Endothelial cell of umbilical vein (primary cell): Measurements from ENCODE around the gene WNT6. TPM values are rescaled to one million over a fixed set of nuclear protein-coding genes. Genes with fewer than 3 reads are reported as not detected.

Experiments
- BruUV-seq: library from RNA; stranded (reverse); fragments of 400-500 nt; replicated peaks from 2 replicates; lab custom pipeline; 2021; lab: Mats Ljungman, UMichigan
- CTCF ChIA-PET: fragments of 300-600, 350-600 bp; sonication (Branson Sonifier 250); formaldehyde crosslinking; loops from one replicate; lab custom pipeline; 2021; ENCODE audit warnings: antibody characterized with exemption, inconsistent platforms; lab: Charles Lee
- POLR2A ChIA-PET: fragments of 300-600, 350-600 bp; sonication (Branson Sonifier 250); formaldehyde crosslinking; loops from one replicate; lab custom pipeline; 2021; ENCODE audit warnings: antibody characterized with exemption, inconsistent platforms; lab: Charles Lee
- DNase-seq: peaks from one replicate; pipeline ENCODE4 v3.0.0-alpha.2; 2011; ENCODE audit warnings: low read depth, low spot score
- FAIRE-seq: peaks from 2 replicates; lab custom pipeline; 2011; peaks lifted over from hg19 to GRCh38; lab: Jason Lieb, UNC
- H2AFZ ChIP-seq: 2 replicates; pipeline ENCODE4 v1.6.0; 2012; ENCODE audit warnings: low read depth, low read length, control low read depth, inconsistent platforms
- H3K27ac ChIP-seq: 2 replicates; pipeline ENCODE4 v1.5.1; 2011; ENCODE audit warnings: low read depth, mild to moderate bottlenecking, control low read depth, low read length, moderate library complexity; ENCODE audit not compliant: insufficient read depth
- H3K27me3 ChIP-seq, 2 experiments: 2 replicates each; pipeline versions ENCODE4 v1.6.0 to v1.6.1; 2011; ENCODE audit warnings: low read length in 2 of 2, mixed read lengths in 1 of 2; ENCODE audit not compliant: control insufficient read depth in 2 of 2, insufficient read depth in 2 of 2
- H3K36me3 ChIP-seq, 2 experiments: 2 replicates in 1 of 2; 3 replicates in 1 of 2; pipeline ENCODE4 v1.5.1; 2011; ENCODE audit warnings: low read length in 2 of 2, mild to moderate bottlenecking in 1 of 2, moderate library complexity in 1 of 2; ENCODE audit not compliant: control insufficient read depth in 2 of 2, insufficient read depth in 2 of 2; ENCODE audit errors: extremely low read depth in 1 of 2
- H3K4me1 ChIP-seq: 3 replicates; pipeline ENCODE4 v1.5.1; 2011; ENCODE audit warnings: mild to moderate bottlenecking, low read length; ENCODE audit not compliant: control insufficient read depth, insufficient read depth; ENCODE audit errors: extremely low read depth
- H3K4me2 ChIP-seq: 2 replicates; pipeline ENCODE4 v1.6.1; 2011; ENCODE audit warnings: low read length, control low read depth, mixed read lengths; ENCODE audit not compliant: insufficient read depth
- H3K4me3 ChIP-seq, 3 experiments: fragments of 200-600 bp in 1 of 3; sonication (generic), shearing (Covaris generic) in 1 of 3; replicated peaks in 1 of 3; 2 replicates each; pipeline ENCODE4 v1.5.1; 2011 to 2016; ENCODE audit warnings: control low read depth in 3 of 3, low read length in 3 of 3, mild to moderate bottlenecking in 2 of 3, inconsistent platforms in 1 of 3, low read depth in 1 of 3, moderate library complexity in 1 of 3; ENCODE audit not compliant: insufficient read depth in 1 of 3
- H3K79me2 ChIP-seq: 2 replicates; pipeline ENCODE4 v1.6.0; 2012; ENCODE audit warnings: low read length, inconsistent platforms; ENCODE audit not compliant: control insufficient read depth, insufficient read depth
- H3K9ac ChIP-seq: replicated peaks from 2 replicates; pipeline ENCODE3; 2011; ENCODE audit warnings: low read length, control low read depth; ENCODE audit not compliant: insufficient read depth; ENCODE audit errors: extremely low read depth
- H3K9me1 ChIP-seq: replicated peaks from 3 replicates; pipeline ENCODE4 v1.6.0; 2011; ENCODE audit warnings: mild to moderate bottlenecking, low read length; ENCODE audit not compliant: control insufficient read depth, insufficient read depth; ENCODE audit errors: extremely low read depth
- H3K9me3 ChIP-seq: replicated peaks from 2 replicates; pipeline ENCODE4 v1.5.1; 2012; ENCODE audit warnings: low read length, inconsistent platforms; ENCODE audit not compliant: control insufficient read depth, insufficient read depth
- H4K20me1 ChIP-seq: replicated peaks from 2 replicates; pipeline ENCODE3; 2011; ENCODE audit warnings: mild to moderate bottlenecking, low read length; ENCODE audit not compliant: control insufficient read depth, insufficient read depth; ENCODE audit errors: extremely low read depth
- CTCF ChIP-seq, 2 donors: IDR thresholded peaks; 1 replicate in 1 of 2; 2 replicates in 1 of 2; pipeline ENCODE4 v1.5.1; 2011; ENCODE audit warnings: low read length in 2 of 2, mild to moderate bottlenecking in 2 of 2, moderate library complexity in 2 of 2, control low read depth in 1 of 2, inconsistent platforms in 1 of 2, low read depth in 1 of 2; ENCODE audit not compliant: insufficient read depth in 1 of 2; ENCODE audit errors: extremely low read depth in 1 of 2
- FOS ChIP-seq: IDR thresholded peaks from 2 replicates; pipeline ENCODE4 v1.6.1; 2011; ENCODE audit warnings: mild to moderate bottlenecking, low read length, moderate library complexity, borderline replicate concordance; ENCODE audit not compliant: insufficient read depth
- GATA2 ChIP-seq: IDR thresholded peaks from 2 replicates; pipeline ENCODE4 v1.7.0; 2011; ENCODE audit warnings: low read depth, mild to moderate bottlenecking, moderate library complexity, mixed read lengths, low read length; ENCODE audit not compliant: insufficient read length, insufficient read depth
- JUN ChIP-seq: IDR thresholded peaks from 2 replicates; pipeline ENCODE4 v1.6.1; 2011; ENCODE audit warnings: borderline replicate concordance, low read depth; ENCODE audit not compliant: insufficient read length, insufficient read depth
- POLR2A ChIP-seq: IDR thresholded peaks from 2 replicates; pipeline ENCODE4 v1.6.1; 2012; ENCODE audit warnings: low read depth, mild to moderate bottlenecking, control low read depth, low read length
- POLR2AphosphoS5 ChIP-seq: IDR thresholded peaks from 2 replicates; pipeline ENCODE4 v1.6.1; 2012; ENCODE audit warnings: low read depth, mild to moderate bottlenecking, control low read depth, low read length, moderate library complexity; ENCODE audit not compliant: insufficient read depth
- dilution Hi-C: fragments of 300-500 bp; cut with MboI; formaldehyde crosslinking; loops from one replicate; pipeline ENCODE4 v1.15.0; 2019; ENCODE audit warnings: low sequenced_read_pairs; ENCODE audit not compliant: extremely low pct_ligation_motif_present
- intact Hi-C: fragments of 100-400 bp; cut with micrococcal nuclease; formaldehyde crosslinking; loops from one replicate; pipeline ENCODE4 v1.10.0; 2022
- polyA plus RNA-seq, 4 experiments: library from polyadenylated mRNA; depleted of rRNA in 3 of 4; stranded (reverse) in 3 of 4; unstranded in 1 of 4; fragments of >200 nt; gene quantifications; 2 replicates each; pipeline versions ENCODE4 v1.2.1 to v1.2.3, GENCODE V29; 2011 to 2012; ENCODE audit warnings: missing spikeins in 1 of 4
- total RNA-seq: library from RNA; stranded (reverse); gene quantifications from 2 replicates; pipeline ENCODE4 v1.2.3, GENCODE V29; 2021

Gene WNT6
- total and polyA plus RNA-seq, 2 donors (not counting 3 experiments of a cell fraction or from before 2014, with no cell fraction given): not detected

DNA sequence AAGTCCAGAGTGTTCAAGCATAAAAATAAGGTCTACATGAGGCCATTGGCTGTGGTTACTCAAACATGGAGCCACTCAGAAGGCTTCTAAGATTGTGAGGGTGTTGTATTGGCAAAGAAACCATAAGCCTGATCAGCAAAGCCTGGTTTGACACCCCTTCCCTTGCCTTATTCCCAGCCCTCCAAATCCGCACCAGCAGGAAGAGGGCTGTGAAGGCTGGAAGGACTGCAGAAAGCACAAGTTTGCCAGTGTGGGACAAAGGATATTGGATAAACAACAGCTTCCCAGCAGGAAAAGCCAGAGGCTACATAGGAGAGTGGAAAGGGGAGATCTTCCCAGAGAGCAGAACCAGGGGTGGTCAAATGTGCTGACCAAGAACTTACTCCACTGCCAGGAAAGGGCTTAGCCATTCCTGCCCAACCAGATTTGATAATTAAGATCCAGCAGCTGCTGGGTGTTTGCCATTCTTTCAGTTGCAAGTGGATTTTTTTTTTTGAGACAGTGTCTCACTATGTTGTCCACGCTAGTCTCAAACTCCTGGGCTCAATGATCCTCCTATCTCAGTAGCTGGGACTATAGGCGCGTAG, 26.5 kb upstream of the WNT6 start:
- Histone ChIP-seq H2AFZ (peak overlapping the region; percentile 87), H3K36me3 (no peaks in the 10 kb centered on the region), H3K9me1 (no peaks in the 10 kb centered on the region), H3K79me2 (no peaks in the 10 kb centered on the region), H4K20me1 (no peaks in the 10 kb centered on the region), H3K27ac (peak overlapping the region; percentile 65), H3K4me3 (no peak overlapping the region), H3K27me3 (peaks cover 0 to 5% of the 10 kb centered on the region in 2 experiments), H3K4me1 (peaks cover 17% of the 10 kb centered on the region), H3K9me3 (no peaks in the 10 kb centered on the region), H3K9ac (no peak overlapping the region), H3K4me2 (peak overlapping the region; percentile 50)
- no TSS peak for BruUV-seq
- ChIA-PET CTCF (interaction anchor here (1.2 to 3.5 kb wide), 5 partner anchors 10 to 123 kb away, joined by 3 to 44 read pairs (median 7); partner anchors contain the start of gene TTLL4), POLR2A (no interaction called here)
- no peak for TF ChIP-seq POLR2A
- TF ChIP-seq JUN: no peak
- no peak for TF ChIP-seq GATA2
- no peak for TF ChIP-seq FOS
- no peak for TF ChIP-seq CTCF (IDR thresholded peaks at IDR 0.05; ENCODE audit: extremely low read depth in 1 of 2, insufficient read depth in 1 of 2, low read depth in 1 of 2, low read length in 2 of 2)
- no peak for TF ChIP-seq POLR2AphosphoS5
- peak; percentile 60 for FAIRE-seq
- DNase-seq: peak; percentile 35
- dilution Hi-C loops (no loop called here), intact Hi-C loops (loop anchor here (2.0 kb wide), 1 partner anchor 50 kb away; the partner anchor contains the start of gene CYP27A1)
